ENCODE results near the gene KLHL24. TPM values are rescaled to one million over a fixed set of nuclear protein-coding genes. Genes with fewer than 3 reads are reported as not detected.

KLHL24 gene, protein sequence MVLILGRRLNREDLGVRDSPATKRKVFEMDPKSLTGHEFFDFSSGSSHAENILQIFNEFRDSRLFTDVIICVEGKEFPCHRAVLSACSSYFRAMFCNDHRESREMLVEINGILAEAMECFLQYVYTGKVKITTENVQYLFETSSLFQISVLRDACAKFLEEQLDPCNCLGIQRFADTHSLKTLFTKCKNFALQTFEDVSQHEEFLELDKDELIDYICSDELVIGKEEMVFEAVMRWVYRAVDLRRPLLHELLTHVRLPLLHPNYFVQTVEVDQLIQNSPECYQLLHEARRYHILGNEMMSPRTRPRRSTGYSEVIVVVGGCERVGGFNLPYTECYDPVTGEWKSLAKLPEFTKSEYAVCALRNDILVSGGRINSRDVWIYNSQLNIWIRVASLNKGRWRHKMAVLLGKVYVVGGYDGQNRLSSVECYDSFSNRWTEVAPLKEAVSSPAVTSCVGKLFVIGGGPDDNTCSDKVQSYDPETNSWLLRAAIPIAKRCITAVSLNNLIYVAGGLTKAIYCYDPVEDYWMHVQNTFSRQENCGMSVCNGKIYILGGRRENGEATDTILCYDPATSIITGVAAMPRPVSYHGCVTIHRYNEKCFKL
- total RNA-seq, result 100 to 1,000 TPM; 135 to 210 TPM

GRCh38 chr3:183635431-183636220 lies at the start of gene KLHL24:
Gene KLHL24 (plus strand): TSS chr3:183635623. CDS start chr3:183650357, 14,734 bp downstream.
- H3K27ac ChIP-seq, result peak within 1 kb of the TSS; percentile 99 to 100
- peak; percentile 96 for DNase-seq (ENCODE audit: low spot score)
- no peaks in the 10 kb centered on the region for H3K9me3 ChIP-seq
- H3K4me1 ChIP-seq, result peaks cover 0 to 31% of the 10 kb centered on the region in 2 donors
- H3K36me3 ChIP-seq, result no peaks in the 10 kb centered on the region
- H3K27me3 ChIP-seq, result no peaks in the 10 kb centered on the region
- TF ChIP-seq, protein P1, sequence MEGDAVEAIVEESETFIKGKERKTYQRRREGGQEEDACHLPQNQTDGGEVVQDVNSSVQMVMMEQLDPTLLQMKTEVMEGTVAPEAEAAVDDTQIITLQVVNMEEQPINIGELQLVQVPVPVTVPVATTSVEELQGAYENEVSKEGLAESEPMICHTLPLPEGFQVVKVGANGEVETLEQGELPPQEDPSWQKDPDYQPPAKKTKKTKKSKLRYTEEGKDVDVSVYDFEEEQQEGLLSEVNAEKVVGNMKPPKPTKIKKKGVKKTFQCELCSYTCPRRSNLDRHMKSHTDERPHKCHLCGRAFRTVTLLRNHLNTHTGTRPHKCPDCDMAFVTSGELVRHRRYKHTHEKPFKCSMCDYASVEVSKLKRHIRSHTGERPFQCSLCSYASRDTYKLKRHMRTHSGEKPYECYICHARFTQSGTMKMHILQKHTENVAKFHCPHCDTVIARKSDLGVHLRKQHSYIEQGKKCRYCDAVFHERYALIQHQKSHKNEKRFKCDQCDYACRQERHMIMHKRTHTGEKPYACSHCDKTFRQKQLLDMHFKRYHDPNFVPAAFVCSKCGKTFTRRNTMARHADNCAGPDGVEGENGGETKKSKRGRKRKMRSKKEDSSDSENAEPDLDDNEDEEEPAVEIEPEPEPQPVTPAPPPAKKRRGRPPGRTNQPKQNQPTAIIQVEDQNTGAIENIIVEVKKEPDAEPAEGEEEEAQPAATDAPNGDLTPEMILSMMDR (IDR thresholded peaks at IDR 0.05), result no peak
- H3K4me3 ChIP-seq, result peak within 1 kb of the TSS; percentile 96 to 100

- H3K9me3 ChIP-seq, result no peaks in the 10 kb centered on the region
- no peak overlapping the region for H3K27ac ChIP-seq
- no peak overlapping the region for H3K4me3 ChIP-seq
- no peaks in the 10 kb centered on the region for H3K36me3 ChIP-seq
- H3K27me3 ChIP-seq, result no peaks in the 10 kb centered on the region
- DNase-seq (ENCODE audit: low spot score), result no peak
- peaks cover 0 to 43% of the 10 kb centered on the region in 2 donors for H3K4me1 ChIP-seq
- TF ChIP-seq, protein P1 (IDR thresholded peaks at IDR 0.05), result no peak
Measured at GRCh38 chr3:183586477-183586876, 48.9 kb upstream of the KLHL24 start.

- TF ChIP-seq, protein P1 (IDR thresholded peaks at IDR 0.05), result no peak
- Histone ChIP-seq H3K9me3 (no peaks in the 10 kb centered on the region), H3K4me1 (peaks cover 0 to 42% of the 10 kb centered on the region in 2 donors), H3K4me3 (no peak overlapping the region), H3K36me3 (no peaks in the 10 kb centered on the region), H3K27ac (no peak overlapping the region), H3K27me3 (no peaks in the 10 kb centered on the region)
- DNase-seq (ENCODE audit: low spot score), result no peak
Measured at GRCh38 chr3:183587336-183587735, 48.1 kb upstream of the KLHL24 start.

DNA sequence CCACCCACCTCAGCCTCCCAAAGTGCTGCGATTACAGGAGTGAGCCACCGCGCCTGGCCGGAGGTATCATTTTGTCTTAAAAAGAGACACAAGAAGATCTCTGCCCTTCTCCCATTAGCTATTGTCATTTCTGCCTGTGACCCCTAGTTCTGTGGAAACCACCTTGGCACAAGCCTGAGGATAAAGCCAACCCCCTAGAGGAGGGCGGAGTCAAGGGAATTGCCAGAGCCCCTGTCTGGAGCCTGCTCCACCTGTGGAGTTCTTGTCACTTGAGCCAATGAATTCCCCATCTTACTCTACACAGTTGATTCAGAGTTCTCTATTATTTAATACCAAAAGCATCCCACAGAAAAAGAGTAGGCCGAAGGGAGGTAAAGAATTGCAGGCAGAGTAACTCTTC lies 45.0 kb upstream of the KLHL24 start:
- Histone ChIP-seq H3K9me3 (no peaks in the 10 kb centered on the region), H3K36me3 (no peaks in the 10 kb centered on the region), H3K4me1 (peaks cover 0 to 11% of the 10 kb centered on the region in 2 donors), H3K4me3 (no peak overlapping the region), H3K27me3 (no peaks in the 10 kb centered on the region), H3K27ac (no peak overlapping the region)
- TF ChIP-seq, protein P1 (IDR thresholded peaks at IDR 0.05), result no peak
- no peak for DNase-seq (ENCODE audit: low spot score)

DNA sequence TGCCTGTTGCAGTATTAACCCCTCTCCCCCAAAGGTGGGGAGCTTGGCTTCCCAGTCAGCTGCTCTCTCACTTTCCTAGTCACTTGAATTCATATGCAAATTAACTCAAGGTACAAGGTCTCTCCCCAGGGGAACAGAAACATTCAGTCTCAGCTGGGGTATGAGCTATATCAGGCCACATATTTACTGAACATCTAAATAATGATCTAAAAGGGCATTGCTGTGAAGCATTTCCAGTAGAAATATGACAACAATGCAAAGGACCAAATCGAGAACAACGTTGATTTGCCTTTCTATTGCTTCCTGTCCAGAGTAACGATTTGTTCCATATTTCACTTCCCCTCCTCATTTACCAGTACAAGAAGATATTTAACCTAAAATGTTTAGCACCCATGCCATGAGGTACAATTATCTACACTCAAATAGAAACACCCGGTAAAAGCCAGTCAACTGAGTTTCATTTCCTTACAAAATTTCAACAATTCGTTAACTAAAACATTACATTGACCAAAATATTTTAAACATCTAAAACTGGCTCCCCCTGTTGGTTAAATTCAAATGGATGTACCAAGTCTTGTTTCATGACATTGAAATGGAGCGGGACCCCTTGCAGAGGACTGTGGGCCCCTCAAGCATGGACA lies 43.4 kb upstream of the KLHL24 start:
- Histone ChIP-seq H3K27ac (no peak overlapping the region), H3K9me3 (no peaks in the 10 kb centered on the region), H3K36me3 (no peaks in the 10 kb centered on the region), H3K27me3 (no peaks in the 10 kb centered on the region), H3K4me1 (peaks cover 0 to under 1% of the 10 kb centered on the region in 2 donors), H3K4me3 (no peak overlapping the region)
- TF ChIP-seq, protein P1 (IDR thresholded peaks at IDR 0.05), result peak in 1 of 2 donors; percentile 40
- no peak for DNase-seq (ENCODE audit: low spot score)
